Tibial nerve (tissue), 4 donors: ENCODE data around the gene DEPP1.

Source experiments
- EP300 ChIP-seq, 2 donors: sonication (generic); formaldehyde crosslinking; IDR thresholded peaks; one replicate each; pipeline ENCODE4 v1.6.1; 2017; ENCODE audit warnings: antibody characterized with exemption in 2 of 2, mild to moderate bottlenecking in 1 of 2
- POLR2A ChIP-seq, 2 donors: fragments of 450-650 bp; IDR thresholded peaks; one replicate each; pipeline ENCODE4 v1.6.1; 2017; ENCODE audit warnings: antibody characterized with exemption in 2 of 2, mild to moderate bottlenecking in 2 of 2, moderate library complexity in 2 of 2
- TF ChIP-seq, protein P1 (sequence below), 5 experiments: fragments of 200-600 bp in 3 of 5; fragments of 450-650 bp in 2 of 5; sonication (generic) in 3 of 5; IDR thresholded peaks; one replicate each; pipeline ENCODE4 v1.5.1; 2016 to 2019; ENCODE audit warnings: antibody characterized with exemption in 5 of 5, mild to moderate bottlenecking in 3 of 5, moderate library complexity in 2 of 5

DNA sequence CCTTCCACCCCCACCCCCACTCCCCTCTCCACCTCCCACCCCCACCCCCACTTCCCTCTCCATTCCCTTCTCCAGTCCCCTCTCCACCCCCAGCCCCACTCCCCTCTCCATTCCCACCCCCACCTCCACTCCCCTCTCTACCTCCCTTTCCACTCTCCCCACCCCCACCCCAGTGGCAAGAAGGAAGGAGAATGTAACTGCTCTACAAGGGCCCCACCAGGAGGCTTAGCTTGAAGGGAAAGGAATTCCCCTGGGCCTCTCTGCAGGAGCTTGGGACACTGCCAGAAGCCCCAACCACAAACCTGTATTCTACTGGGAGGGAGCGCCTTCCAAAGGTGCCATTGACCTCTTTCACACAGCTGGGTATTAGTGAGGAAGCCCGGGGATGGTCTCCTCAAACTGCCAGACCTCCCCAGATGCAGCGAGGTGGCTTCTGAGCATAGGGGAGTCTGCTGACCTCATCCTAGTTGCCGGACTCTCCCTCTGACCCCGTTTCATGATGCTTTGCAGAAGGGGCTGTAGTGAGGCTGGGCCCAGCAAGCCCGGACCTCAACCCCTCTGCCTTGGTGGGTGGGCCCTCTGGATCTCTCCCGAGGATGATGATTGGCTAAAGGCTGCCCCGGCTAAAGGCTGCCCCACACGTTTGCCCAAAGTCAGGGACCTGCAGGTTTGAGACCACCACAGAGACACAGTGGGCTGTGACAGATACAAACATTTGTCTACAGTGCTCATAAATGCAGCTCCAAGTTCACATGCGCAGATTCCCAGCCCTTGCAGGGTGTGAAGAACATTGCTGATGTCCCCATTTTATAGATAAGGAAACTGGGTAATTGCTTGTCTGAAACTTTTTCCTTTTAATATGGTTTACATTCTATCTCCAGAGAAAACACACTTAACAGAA lies 2.9 kb downstream of the DEPP1 start:
- TF ChIP-seq, protein P1, sequence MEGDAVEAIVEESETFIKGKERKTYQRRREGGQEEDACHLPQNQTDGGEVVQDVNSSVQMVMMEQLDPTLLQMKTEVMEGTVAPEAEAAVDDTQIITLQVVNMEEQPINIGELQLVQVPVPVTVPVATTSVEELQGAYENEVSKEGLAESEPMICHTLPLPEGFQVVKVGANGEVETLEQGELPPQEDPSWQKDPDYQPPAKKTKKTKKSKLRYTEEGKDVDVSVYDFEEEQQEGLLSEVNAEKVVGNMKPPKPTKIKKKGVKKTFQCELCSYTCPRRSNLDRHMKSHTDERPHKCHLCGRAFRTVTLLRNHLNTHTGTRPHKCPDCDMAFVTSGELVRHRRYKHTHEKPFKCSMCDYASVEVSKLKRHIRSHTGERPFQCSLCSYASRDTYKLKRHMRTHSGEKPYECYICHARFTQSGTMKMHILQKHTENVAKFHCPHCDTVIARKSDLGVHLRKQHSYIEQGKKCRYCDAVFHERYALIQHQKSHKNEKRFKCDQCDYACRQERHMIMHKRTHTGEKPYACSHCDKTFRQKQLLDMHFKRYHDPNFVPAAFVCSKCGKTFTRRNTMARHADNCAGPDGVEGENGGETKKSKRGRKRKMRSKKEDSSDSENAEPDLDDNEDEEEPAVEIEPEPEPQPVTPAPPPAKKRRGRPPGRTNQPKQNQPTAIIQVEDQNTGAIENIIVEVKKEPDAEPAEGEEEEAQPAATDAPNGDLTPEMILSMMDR (IDR thresholded peaks at IDR 0.05) = peak in 1 of 5 experiments; percentile 15
- peak; percentile 2 to 20 for TF ChIP-seq POLR2A (IDR thresholded peaks at IDR 0.05)
- TF ChIP-seq EP300 (IDR thresholded peaks at IDR 0.05) = peak in 1 of 2 donors; percentile 80
